SJSA1 (cell line): ENCODE results near the gene PAQR4. TPM values are rescaled to one million over a fixed set of nuclear protein-coding genes. Genes with fewer than 3 reads are reported as not detected.

ENCODE experiments used
- total RNA-seq: library from RNA; depleted of rRNA; stranded (reverse); fragments of >200 nt; shearing (Covaris generic); gene quantifications from 2 replicates; pipeline ENCODE4 v1.2.3, GENCODE V29; 2014; rRNA removed

Gene PAQR4
- total RNA-seq, 1 experiment from 2014 or later, result 29.9 TPM

Other genes starting within 250 kb of the PAQR4 start
- gene PRSS27, start 249.1 kb upstream of the PAQR4 start, total RNA-seq, result 0.37 TPM in 1 of 2 replicates, not detected in the other
- 45.0 and 49.1 TPM in 2 replicates for gene SRRM2, start 216.7 kb upstream of the PAQR4 start, total RNA-seq
- 311 and 727 TPM in 2 replicates for gene ELOB, start 192.1 kb upstream of the PAQR4 start, total RNA-seq
- gene PRSS33, start 181.8 kb upstream of the PAQR4 start, total RNA-seq, result not detected in 2 replicates
- not detected in 2 replicates for gene PRSS41, start 170.9 kb upstream of the PAQR4 start, total RNA-seq
- not detected in 2 replicates for gene PRSS21, start 152.1 kb upstream of the PAQR4 start, total RNA-seq
- 0.11 and 0.53 TPM in 2 replicates for gene ZG16B, start 139.0 kb upstream of the PAQR4 start, total RNA-seq
- not detected in 2 replicates for gene PRSS22, start 111.2 kb upstream of the PAQR4 start, total RNA-seq
- 72.0 and 82.4 TPM in 2 replicates for gene FLYWCH2, start 86.1 kb upstream of the PAQR4 start, total RNA-seq
- gene FLYWCH1, start 57.4 kb upstream of the PAQR4 start, total RNA-seq, result 14.7 and 17.6 TPM in 2 replicates
- gene KREMEN2, start 5.1 kb upstream of the PAQR4 start, total RNA-seq, result not detected in 2 replicates
- 66.4 and 80.8 TPM in 2 replicates for gene PKMYT1, start 11.1 kb downstream of the PAQR4 start, total RNA-seq
- gene CLDN9, start 43.6 kb downstream of the PAQR4 start, total RNA-seq, result not detected in 2 replicates
- not detected in 2 replicates for gene CLDN6, start 48.8 kb downstream of the PAQR4 start, total RNA-seq
- gene TNFRSF12A, start 51.0 kb downstream of the PAQR4 start, total RNA-seq, result 545 and 625 TPM in 2 replicates
- gene HCFC1R1, start 54.6 kb downstream of the PAQR4 start, total RNA-seq, result 16.2 and 30.6 TPM in 2 replicates
- 27.4 and 28.2 TPM in 2 replicates for gene THOC6, start 54.7 kb downstream of the PAQR4 start, total RNA-seq
- not detected in 2 replicates for gene BICDL2, start 67.6 kb downstream of the PAQR4 start, total RNA-seq
- 0.55 TPM in 1 of 2 replicates, not detected in the other for gene MMP25, start 77.2 kb downstream of the PAQR4 start, total RNA-seq
- gene IL32, start 96.3 kb downstream of the PAQR4 start, total RNA-seq, result 99.8 and 160 TPM in 2 replicates
- not detected in 2 replicates for gene ZSCAN10, start 129.9 kb downstream of the PAQR4 start, total RNA-seq
- gene ZNF205, start 143.2 kb downstream of the PAQR4 start, total RNA-seq, result 13.8 and 15.3 TPM in 2 replicates
- gene ZNF213, start 165.7 kb downstream of the PAQR4 start, total RNA-seq, result 2.6 and 3.8 TPM in 2 replicates
- not detected in 2 replicates for gene OR1F1, start 218.9 kb downstream of the PAQR4 start, total RNA-seq